GM21528 (cell line): ENCODE results near the gene PLS1.
"Not testable (repeated sequence)": the region's sequence is repeated elsewhere in the genome, so short reads cannot be mapped to it uniquely, and the experiment has no call there.

ENCODE experiments used
- ATAC-seq: cut with Tn5 transposase; IDR thresholded peaks from one replicate; pipeline ENCODE4 v1.9.1; 2021; ENCODE audit warnings: mild to moderate bottlenecking, moderate library complexity; ENCODE audit not compliant: unreplicated experiment, low FRiP score

The PLS1 gene

DNA sequence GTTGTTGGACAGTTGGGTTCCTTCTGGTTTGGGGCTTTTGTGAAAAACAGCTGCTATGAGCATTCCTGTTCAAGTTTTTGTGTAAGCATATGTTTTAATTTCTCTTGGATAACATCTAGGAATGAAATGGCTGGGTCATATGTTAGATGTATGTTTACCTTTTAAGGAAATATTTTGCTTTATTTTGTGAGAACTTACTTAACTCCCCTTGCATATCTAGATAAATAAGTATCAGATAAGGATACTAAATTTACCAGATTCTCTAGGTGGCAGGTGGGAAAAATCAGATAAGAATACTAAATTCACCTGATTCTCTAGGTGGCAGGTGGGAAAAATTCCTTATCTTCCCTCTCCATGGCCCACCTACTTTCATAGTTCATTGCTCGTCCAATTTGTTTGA, 1.1 kb upstream of the PLS1 start:
- no peak for ATAC-seq

GRCh38 chr3:142595581-142595950, 627 bp upstream of the PLS1 start:
- ATAC-seq: no peak

DNA sequence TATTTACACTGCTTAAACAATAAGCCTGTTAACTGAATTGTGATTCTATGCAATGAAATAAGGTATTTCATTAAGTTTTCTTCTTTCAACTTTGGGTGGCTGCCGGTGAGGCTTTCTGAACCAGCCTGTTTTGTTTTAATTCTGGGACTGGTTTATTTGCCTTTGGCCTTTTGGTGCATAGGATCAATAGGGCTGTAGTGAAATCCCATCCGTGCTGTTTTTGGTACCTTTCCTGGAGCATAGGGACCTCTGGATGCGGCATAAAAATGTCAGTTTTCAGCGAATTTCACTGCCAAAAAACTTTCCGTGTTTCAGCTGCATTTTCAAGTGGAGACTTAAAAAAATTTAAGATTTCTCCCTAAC, 514 bp downstream of the PLS1 start:
- no peak for ATAC-seq

DNA sequence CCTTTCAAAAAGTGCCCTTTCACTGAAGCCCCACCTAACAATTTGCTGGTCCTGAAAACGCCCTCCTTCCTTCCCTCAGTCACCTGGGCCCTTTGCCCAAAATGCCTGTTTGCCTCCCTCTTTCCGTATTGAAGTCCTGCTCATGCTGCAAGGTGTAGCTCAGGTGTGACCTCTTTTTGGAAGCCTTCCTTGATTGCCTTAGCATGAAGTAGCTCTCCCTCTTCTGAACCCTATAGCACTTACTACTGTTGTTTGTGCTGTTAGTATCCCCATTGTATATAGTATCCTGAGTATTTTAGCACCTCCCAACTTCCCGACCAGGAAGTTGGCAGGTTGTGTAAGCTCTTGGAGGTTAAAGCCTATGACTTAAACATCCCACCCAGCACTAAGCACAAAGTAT, 1.7 kb downstream of the PLS1 start:
- ATAC-seq: no peak

DNA sequence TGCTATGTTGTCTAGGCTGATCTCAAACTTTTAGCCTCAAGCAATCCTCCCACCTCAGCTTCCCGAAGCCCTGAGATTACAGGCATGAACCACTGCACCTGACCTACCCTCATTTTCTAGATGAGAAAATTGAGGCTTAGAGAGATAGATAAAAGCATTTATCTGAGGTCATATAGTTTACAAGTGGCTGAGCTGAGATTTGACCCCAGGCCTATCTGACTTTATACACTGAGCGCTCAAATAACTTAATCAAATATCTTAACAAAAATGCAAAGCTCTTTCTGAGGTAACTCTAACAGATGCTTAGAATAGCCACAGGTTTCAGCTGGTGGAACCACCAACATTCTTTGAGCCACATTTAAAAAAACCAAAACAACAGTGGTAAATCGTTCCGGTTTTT, 5.5 kb downstream of the PLS1 start:
- ATAC-seq: no peak

DNA sequence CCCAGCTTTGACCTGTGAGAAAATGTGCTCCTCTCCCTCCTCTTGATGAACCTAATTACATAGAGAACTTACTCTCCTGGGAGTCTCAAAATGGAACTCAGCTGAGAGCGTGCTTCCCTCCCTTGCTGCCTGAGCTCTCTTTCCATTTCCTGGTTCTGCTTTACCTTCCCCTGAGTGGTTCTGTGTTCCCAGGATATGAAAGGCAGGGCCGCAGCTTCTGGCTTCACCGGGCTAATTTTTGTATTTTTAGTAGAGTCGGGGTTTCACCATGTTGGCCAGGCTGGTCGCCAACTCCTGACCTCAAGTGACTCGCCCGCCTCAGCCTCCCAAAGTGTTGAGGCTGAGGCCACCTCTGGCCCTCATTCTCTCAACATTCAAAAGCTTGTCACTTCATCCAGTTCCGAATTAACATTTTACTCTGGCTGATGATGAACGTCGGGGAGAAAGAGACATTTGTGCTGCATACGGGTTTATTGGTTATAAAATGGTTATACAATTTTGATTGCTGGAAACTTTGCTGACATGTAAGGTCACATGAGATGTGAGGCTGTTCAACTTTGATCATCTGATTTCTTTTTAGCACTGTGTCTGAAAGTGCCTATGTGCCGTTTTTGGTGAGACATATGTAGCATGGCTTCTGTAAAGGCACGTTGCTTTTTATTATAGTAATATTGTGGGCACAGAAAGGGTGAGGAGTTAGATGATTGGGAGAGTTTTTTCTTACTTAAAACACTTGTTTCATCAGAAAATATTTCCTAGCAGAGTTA, 6.6 kb downstream of the PLS1 start:
- ATAC-seq: no peak

- ATAC-seq: not testable (repeated sequence)
Measured at GRCh38 chr3:142603386-142603705, 7.2 kb downstream of the PLS1 start.

GRCh38 chr3:142604940-142605339, 8.7 kb downstream of the PLS1 start:
- ATAC-seq: no peak

GRCh38 chr3:142608631-142609030, 12.4 kb downstream of the PLS1 start:
- no peak for ATAC-seq

- no peak for ATAC-seq
Measured at GRCh38 chr3:142609136-142609535, 12.9 kb downstream of the PLS1 start.

- no peak for ATAC-seq
Measured at GRCh38 chr3:142611206-142611605, 15.0 kb downstream of the PLS1 start.

- ATAC-seq: no peak
Measured at GRCh38 chr3:142613491-142613890, 17.3 kb downstream of the PLS1 start.

- no peak for ATAC-seq
Measured at GRCh38 chr3:142614059-142614626, 17.9 kb downstream of the PLS1 start.

DNA sequence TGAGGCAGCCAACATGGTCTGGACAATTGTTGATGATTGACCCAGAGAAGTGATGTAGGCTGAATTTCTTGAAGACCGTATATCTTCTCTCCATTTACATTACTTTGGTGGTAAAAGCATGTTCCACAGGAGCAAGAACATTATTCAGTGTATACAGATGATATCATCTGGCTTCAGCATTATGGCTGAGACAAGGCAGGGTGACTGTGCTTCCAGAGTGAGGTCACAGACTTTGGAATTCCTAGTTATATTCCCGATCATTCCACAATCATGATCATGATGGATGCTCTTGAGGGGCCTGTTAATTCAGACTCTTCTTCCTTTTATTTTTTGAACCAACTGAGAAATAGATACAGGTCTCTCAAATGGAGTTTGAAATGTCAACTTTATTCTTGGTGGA, 19.0 kb downstream of the PLS1 start:
- no peak for ATAC-seq

- ATAC-seq: no peak
Measured at GRCh38 chr3:142618917-142619461, 22.8 kb downstream of the PLS1 start.

GRCh38 chr3:142622405-142622804, 26.2 kb downstream of the PLS1 start:
- no peak for ATAC-seq

DNA sequence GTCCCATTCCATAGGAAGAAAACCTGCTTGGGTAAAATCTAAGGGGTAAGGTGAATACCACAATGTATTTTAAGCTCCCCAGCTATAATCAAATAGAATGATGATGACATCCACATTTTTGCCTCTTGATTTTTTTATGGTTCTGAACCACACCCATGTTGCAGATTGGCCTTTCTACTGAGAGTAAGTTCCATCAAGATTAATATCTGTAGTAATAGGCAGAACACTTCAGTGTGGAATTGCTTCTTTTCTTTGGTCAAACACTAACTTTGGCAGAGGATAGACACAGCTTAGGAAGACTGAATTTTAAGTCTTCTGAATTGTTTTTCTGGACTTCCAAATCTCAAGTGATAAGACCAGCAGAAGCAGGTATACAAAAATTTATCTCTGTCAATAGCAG, 27.0 kb downstream of the PLS1 start:
- ATAC-seq: no peak

DNA sequence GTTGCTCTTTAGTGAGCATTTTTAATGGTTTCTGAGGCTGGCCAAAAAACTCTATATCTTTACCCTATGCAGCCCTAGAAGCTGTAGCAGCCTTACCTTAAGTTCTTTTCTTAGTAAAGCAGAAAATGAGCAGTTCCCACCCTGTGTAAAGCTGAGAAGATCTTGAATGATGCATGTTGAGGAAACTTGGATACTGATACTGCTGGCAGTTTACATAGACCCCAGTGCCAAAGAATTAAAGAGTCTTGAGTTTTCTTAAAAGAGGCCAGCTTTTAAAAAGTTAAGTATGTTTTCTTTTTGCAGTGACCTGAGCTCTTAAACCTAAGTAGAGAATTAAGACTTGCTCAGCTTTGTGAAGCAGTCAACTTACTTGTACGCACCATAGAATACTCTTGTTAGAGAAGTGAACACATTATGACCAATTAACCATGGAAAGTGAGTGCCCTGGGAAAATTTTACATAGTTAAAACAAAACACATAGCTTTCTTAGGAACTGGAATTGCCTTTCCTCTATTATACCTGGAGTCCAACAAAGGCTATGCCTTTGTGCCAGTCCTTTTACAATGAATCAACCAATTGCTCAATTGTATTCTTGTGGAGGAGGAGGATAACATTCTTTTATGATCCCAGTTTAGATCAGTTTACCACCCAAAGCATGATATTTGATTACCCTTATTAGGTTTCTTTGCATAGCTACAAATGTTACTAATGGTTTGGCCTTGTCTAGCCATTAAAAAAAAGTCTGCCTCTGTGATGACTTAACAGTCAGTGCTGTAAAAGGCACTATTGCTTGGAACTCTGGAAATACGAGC, 28.4 kb downstream of the PLS1 start:
- ATAC-seq: no peak

DNA sequence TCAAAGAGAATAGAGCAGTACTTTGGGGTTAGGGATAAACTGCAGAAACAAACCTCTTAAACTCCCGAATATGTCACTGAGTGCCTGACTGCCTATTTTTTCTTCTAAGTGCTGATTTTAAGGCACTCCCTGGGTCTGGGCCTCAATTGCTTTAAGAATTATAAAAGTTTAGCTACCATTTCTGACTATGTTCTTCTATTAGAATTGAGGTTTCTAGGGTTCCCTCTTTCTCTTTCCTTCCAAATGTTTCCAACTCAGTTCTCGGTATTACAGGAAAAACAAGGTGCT, 28.9 kb downstream of the PLS1 start:
- no peak for ATAC-seq

GRCh38 chr3:142626971-142627370, 30.8 kb downstream of the PLS1 start:
- ATAC-seq: no peak

- no peak for ATAC-seq
Measured at GRCh38 chr3:142628801-142629200, 32.6 kb downstream of the PLS1 start.

DNA sequence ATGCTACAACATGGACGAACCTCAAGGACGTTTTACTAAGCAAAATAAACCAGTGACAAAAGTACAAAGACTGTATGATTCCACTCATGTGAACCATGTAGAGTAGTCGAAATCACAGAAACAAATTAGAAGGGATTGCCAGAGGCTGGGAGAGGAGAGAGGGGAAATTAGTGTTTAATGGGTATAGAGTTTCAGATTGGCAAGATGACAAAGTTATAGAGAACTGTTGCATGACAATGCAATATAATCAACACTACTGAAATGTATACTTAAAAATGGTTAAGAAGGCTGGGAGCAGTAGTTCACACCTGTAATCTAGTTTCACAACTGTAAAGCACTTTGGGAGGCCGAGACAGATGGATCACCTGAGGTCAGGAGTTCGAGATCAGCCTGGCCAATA, 36.9 kb downstream of the PLS1 start:
- no peak for ATAC-seq
